GM18520 (cell line): ENCODE data around the gene HPCA.

Experiments
- ATAC-seq: cut with Tn5 transposase; IDR thresholded peaks from one replicate; pipeline ENCODE4 v1.9.1; 2021; ENCODE audit not compliant: unreplicated experiment

Gene HPCA

GRCh38 chr1:32888677-32889420 is 2.6 kb downstream of the HPCA start:
- no peak for ATAC-seq

- ATAC-seq, result no peak
Observed at GRCh38 chr1:32889731-32890278, 3.5 kb downstream of the HPCA start.

GRCh38 chr1:32890516-32891240 is 4.4 kb downstream of the HPCA start:
- no peak for ATAC-seq

GRCh38 chr1:32891241-32891570 is 4.9 kb downstream of the HPCA start:
- ATAC-seq, result no peak

GRCh38 chr1:32891630-32892029 is 5.3 kb downstream of the HPCA start:
- no peak for ATAC-seq

GRCh38 chr1:32892368-32893197 is 6.3 kb downstream of the HPCA start:
- no peak for ATAC-seq

DNA sequence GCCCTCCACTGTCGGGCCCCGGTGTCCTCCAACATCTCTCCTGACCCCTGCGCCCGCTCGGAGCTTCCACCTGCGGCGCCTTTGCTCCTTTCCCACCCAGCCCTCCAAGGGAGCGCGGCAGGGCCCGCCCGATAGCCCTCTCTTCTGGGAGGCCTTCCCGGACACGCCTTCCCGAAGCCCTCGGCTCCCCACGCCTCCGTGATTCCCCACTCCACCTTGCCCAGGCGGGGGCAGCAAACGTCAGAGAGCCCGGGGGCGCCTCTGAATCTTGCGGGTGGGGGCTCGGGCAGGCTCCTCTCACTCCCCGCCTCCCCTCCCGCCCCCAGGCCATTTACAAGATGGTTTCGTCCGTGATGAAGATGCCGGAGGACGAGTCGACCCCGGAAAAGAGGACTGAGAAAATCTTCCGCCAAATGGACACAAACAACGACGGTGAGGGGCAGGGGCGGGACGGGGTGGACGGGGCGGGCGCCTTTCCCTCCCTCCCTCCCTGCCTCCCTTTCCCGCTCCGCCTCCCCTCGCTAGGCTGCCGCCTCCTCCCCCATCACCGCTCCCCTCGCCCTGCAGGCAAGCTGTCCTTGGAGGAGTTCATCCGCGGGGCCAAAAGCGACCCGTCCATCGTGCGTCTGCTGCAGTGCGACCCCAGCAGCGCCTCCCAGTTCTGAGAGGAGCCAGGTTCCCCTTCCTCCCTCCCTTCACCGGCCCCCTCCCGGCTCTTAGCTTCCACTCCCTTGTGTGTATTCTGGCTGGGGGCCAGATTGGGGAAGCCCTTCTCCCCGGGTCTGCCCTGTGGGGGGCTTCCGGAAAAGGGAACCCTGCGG is 7.1 kb downstream of the HPCA start:
- ATAC-seq, result no peak

DNA sequence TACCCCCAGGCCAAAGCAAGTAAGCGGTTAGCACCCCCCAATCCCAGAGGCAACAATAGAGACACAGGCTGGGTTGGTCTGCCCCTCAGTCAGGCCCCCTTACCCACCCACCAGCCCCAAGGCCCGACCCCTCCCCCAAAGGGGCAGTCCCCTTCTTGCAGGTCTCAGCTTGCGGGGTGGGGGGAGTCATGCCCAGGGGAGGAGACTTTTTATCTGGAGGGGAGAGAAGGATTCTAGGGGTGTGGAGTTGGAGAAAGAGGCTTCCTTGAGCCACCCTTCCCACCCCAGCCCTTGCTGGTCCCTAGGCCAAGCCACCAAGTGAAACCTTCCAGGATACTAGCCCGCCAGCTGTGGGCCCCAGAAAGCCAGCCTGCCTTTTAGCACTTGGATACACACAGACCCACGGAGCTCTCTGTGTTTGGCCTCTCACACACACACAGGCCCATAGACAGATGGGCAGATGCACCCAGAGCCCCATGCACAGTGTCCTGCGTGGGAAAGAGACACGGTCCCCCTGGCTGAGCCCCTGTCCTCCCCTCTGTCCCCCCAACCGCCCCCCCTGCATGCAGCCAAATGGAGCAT is 7.8 kb downstream of the HPCA start:
- ATAC-seq, result no peak

GRCh38 chr1:32894681-32895080 is 8.4 kb downstream of the HPCA start:
- ATAC-seq, result no peak

DNA sequence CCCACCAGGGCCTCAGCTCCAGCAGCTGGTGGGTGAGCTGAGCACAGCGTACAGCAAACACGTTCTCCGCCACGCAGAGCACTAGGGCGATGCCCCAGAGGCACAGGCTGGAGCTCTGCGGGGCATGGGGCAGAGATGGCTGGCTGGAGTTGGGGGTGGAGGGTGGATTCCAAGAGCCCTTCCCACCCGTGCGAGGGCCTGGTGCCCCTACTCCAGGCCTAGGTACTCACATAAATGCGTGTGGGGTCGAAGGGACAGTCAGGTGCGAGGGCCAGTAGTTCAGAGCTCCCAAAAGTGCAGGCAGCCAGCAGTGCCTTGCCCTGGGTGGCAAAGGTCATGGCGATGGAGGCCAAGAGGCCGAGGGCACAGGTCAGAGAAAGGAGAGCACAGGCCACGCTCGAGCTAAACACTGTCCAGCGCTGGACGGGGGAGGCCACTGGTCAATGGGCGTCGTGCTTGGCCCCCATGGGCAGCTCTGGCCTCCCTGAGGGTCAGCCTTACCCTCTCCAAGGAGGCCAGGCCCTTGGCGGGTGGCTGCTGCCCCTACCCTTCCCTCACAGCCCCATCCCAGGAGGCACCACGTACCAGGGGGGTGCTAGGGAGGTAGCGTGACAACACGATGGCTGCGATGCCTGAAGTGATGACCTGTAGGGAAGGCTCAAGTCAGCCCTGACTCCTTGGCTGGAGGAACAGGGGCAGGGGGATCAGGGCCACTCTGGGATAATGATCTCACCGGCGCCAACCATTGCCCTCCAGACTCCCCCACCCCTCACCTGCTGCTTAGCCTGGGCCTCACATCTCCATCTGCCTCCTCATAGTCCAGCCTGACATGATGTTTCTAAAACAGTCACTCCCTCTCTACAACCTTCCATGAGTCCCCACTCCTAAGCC is 9.3 kb downstream of the HPCA start:
- ATAC-seq, result no peak

- ATAC-seq, result no peak
Observed at GRCh38 chr1:32896451-32896850, 10.2 kb downstream of the HPCA start.

GRCh38 chr1:32897082-32898049 is 11.1 kb downstream of the HPCA start:
- no peak for ATAC-seq

DNA sequence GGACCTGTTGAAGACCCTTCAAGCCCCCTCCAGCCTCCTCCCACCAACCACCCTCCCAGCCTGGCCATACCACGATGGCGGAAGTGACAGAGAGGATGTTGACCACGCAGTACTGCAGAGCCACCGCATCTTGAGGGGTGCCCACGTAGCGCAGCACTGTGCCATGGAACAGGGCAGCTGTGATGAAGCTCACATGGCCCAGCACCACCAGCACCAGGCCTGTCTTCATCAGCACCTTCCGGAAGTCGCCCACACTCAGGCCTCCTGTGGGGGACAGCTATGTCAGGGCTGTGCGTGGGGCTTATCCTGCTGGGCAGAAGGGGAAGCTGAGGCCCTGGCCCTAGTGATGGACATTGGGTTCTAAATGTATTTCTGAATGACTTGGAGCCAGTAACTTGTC is 11.8 kb downstream of the HPCA start:
- ATAC-seq, result no peak

GRCh38 chr1:32898958-32899357 is 12.7 kb downstream of the HPCA start:
- no peak for ATAC-seq

GRCh38 chr1:32899586-32900296 is 13.4 kb downstream of the HPCA start:
- no peak for ATAC-seq

DNA sequence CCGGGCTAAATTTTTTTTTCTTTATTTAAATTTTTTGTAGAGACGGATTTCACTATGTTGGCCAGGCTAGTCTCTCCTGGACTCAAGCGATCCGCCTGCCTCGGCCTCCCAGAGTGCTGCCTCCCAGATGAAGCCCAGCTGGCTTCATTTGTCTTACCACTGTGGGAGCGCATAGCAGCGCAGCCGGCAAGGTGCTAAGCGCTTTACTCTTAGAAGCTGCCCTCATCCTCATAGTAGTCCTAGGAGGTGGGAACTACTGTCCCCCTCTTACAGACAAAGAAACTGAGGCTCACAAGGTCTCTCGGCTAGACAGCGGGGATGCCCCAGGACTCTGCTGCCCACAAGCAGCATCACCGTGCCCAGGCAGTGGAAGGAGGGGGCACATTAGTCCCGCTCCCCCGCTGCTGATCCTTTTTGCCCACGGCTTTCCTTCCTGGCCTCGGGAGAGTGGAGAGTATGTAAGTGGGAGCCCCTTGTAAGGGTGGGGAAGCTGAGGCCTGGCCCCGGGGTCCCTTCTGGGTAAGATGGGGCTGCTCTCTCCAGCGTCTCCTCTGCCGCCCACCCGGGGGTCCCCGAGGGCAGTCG is 14.2 kb downstream of the HPCA start:
- no peak for ATAC-seq
